HEK293T (cell line): Measurements from ENCODE around the gene LSAMP.

Source experiments
- ELF4 ChIP-seq: fragments of 450-650 bp; IDR thresholded peaks from 2 replicates; pipeline ENCODE4 v1.6.1; 2017; ENCODE audit warnings: antibody characterized with exemption
- FOXK2 ChIP-seq: fragments of 450-650 bp; IDR thresholded peaks from 2 replicates; pipeline ENCODE4 v1.6.1; 2016; ENCODE audit warnings: mild to moderate bottlenecking
- FOXM1 ChIP-seq: fragments of 450-650 bp; IDR thresholded peaks from 2 replicates; pipeline ENCODE4 v1.6.1; 2017; ENCODE audit warnings: mild to moderate bottlenecking, borderline replicate concordance
- L3MBTL2 ChIP-seq: fragments of 450-650 bp; conservative IDR thresholded peaks from 2 replicates; pipeline ENCODE4 v1.6.1; 2016; ENCODE audit warnings: mild to moderate bottlenecking
- SUZ12 ChIP-seq: fragments of 450-650 bp; IDR thresholded peaks from 2 replicates; pipeline ENCODE4 v1.6.1; 2016; ENCODE audit warnings: mild to moderate bottlenecking

GRCh38 chr3:116018646-116019045, 426.6 kb downstream of the LSAMP start:
- TF ChIP-seq FOXM1: no peak
- no peak for TF ChIP-seq FOXK2
- no peak for TF ChIP-seq L3MBTL2
- no peak for TF ChIP-seq SUZ12
- TF ChIP-seq ELF4: no peak
